GM18909 (cell line): ENCODE measurements around the gene HS3ST2.
"Not testable (repeated sequence)": the region's sequence is repeated elsewhere in the genome, so short reads cannot be mapped to it uniquely, and the experiment has no call there.

Source experiments
- ATAC-seq: cut with Tn5 transposase; IDR thresholded peaks from one replicate; pipeline ENCODE4 v1.9.1; 2021; ENCODE audit warnings: mild to moderate bottlenecking; ENCODE audit not compliant: unreplicated experiment, poor library complexity

Gene HS3ST2

DNA sequence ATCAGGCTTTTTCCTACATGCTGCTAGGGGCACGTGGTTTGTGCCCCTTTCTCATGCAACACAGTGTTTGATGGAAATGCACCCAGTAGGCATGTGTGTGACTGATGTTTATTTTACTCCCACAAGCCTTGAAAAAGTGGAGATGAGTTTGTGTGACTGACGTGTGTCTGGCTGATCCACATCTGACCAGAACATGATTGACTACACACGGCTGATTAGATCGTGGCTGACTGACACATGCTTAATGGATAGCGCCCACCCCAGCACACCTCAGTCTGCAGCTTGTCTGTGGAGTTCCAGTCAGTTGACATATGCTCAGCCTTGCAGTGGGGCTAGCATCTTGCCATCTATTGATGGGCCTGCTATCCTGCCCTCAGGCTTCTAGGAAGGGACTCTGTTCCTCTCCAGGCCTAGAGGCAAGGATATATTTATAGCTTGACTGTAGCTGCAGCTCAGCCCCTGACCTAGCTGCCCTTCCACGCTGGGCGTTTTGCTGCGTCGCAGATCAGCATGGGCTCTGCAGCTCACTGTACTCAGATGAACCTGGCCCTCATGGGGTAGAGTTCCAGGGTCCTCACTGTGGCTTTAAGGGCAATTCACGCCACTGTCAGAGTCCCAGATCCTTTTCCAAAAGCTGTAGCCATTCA is 112.3 kb downstream of the HS3ST2 start:
- ATAC-seq = no peak

DNA sequence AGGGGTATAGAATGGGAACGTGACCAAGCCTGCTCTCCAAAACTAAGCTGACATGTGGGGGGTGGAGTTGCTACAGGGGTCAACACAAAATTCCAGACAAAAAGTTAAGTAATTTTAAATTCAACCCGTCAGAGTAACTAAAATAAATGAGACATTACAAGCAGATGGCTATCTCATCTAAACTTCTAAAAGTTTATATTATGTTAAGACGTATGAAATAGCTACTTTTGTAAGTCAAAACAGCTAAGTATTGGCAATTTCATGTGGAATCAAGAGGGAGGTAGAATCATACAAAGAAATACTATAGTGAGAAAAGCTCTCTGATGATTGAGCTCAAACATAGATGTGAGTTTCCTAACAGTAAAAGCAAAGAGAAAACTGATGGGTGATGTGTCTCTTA is 113.3 kb downstream of the HS3ST2 start:
- no peak for ATAC-seq

DNA sequence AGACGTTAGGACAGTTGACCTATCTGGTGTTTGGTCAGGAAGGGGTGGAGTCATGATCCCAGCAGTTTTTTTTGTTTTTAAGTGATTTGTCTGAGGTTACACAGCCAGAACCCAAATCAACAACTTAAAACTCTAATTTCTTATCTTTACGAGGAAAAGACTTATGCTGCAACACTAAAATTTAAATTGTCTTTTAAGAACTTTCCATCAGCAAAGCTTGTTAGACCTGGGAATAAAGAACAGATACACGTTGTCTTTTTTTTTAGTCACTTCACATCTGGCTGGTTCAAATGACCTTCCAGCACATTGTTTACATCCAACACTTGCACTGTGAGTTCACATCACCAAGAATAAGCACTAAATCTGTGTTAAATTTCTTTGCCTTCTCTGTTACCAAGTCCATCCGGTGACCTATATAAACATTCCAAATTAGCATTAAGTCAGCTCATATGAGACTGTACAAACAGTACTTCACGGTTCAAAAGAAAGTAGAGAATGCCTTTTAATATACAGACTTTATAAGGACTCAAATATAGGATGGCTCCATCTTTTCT is 115.0 kb downstream of the HS3ST2 start:
- no peak for ATAC-seq

DNA sequence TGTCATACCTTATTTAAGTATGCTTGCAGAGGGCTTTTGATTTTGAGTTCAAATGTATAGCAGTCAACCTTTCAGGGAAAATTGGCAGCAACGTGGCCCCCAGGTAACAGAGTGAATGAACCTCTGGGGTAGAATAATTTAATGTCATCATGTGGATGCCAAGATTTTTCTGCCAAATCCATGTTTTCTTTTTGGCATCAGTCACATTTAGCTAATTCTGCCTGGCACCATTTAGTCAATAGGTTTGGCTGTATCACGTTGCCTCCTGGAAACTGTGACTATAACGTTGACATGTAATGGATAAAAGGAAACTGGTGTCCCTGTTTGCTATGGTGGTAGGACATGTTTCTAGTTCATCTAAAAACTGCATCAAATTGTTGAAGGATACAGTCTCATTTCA is 115.5 kb downstream of the HS3ST2 start:
- ATAC-seq = no peak

DNA sequence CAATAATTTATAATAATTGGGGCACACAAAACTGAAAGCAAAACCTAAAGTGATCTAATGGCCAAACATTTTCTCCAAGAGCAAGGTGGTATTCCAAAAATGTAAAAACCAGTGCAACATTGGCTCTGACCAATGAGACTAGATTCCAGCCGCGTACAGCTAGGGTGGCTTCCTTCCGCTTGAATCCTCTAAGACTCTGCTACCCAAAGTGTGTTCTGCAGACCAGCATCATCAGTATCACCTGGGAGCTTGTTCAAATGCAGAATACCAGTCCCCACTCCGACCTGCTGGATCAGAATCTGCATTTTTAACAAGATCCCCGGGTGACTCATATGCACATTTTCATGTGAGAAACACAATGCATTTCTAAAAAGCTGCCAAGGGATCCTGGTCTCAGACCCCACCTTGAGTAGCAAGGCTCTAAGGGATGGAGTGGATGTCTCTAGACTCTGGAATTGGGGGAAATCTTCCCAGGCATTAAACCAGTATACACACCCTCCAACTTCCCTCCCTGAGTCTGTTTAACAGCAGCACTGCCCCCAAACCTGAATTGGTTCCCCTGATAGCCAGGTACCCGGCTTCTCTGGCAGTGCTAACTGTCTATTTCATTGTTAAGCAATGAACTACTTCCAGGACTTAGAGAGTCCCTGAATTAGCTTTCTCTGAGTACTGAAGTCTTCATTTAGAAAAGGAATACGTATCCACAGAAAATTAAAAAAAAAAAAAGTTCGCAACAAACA is 118.2 kb downstream of the HS3ST2 start:
- ATAC-seq = no peak

DNA sequence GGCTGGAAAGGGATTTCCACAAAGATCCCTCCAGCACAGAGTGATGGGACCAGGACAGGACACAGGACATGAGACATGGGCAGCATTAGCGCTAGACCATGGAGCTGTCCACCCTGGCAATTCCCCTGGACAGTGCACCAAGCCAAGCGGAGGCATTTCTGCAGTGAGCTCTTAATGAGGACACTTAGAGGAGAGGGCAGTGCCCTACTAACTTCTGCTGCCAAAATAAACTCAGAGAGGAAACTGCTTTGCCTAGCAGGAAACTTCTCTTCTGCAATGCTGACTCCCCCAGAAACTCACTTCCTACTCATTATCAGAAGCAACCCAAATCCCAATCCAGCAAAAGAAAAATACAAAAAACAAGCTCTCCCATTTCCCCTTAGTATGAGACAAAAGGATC is 119.2 kb downstream of the HS3ST2 start:
- no peak for ATAC-seq

DNA sequence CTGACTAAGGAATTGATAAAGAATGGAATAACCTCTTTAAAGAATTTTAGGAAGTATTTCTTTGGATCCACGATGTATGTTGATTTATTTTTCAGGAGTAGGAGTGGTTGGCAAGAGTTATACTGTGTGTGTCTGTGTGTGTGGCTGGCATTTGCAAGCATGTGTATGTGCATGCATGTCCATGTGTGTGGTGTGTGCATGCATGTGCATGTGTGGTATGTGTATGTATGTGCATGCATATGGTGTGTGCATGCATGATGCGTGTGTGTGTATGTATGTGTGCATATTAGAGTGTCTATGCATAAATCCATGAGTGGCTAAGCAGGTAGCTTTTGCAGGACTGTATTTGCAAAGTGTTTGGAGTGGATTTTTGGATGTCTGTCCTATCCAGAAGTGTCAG is 120.8 kb downstream of the HS3ST2 start:
- no peak for ATAC-seq

DNA sequence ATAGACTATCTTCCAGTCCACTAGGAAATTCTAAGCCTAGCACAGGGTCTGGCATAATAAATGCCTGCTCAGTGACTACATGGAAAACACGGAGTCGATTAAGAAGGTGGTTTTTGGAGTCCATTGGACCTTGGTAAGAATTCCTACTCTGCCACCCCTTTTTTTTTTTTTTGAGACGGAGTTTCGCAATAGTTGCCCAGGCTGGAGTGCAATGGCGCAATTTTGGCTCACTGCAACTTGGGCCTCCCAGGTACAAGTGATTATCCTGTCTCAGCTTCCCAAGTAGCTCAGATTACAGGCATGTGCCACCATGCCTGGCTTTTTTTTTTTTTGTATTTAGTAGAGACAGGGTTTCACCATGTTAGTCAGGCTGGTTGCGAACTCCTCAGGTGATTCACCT is 123.2 kb downstream of the HS3ST2 start:
- no peak for ATAC-seq

DNA sequence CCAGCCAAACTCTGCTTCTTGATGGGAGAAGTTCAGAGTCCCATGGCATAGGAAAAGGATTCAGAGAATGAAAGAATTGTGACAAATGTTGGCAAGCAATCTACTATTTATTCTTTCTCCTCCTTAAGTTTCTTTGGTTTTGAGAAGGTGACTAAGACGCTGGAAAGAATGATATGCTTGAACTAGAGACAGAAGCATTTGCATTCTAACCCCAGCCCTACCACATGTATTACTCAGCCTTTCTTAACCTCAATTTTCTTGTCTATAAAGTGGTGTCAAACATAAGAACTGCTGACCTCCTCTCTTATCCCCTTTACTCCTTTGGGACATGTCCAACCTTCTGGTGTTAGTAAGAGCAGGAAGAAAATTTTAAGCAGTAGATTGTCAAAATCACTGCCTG is 124.7 kb downstream of the HS3ST2 start:
- no peak for ATAC-seq

DNA sequence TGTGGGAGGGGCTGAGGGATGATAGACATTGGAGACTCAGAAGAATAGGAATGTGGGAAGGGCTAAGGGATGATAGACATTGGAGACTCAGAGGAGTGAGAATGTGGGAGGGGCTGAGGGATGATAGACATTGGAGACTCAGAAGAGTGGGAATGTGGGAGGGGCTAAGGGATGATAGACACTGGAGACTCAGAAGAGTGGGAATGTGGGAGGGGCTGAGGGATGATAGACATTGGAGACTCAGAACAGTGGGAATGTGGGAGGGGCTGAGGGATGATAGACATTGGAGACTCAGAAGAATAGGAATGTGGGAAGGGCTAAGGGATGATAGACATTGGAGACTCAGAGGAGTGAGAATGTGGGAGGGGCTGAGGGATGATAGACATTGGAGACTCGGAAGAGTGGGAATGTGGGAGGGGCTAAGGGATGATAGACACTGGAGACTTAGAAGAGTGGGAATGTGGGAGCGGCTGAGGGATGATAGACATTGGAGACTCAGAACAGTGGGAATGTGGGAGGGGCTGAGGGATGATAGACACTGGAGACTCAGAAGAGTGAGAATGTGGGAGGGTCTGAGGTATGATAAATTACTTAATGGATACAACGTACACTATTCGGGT is 125.9 kb downstream of the HS3ST2 start:
- ATAC-seq = not testable (repeated sequence)

DNA sequence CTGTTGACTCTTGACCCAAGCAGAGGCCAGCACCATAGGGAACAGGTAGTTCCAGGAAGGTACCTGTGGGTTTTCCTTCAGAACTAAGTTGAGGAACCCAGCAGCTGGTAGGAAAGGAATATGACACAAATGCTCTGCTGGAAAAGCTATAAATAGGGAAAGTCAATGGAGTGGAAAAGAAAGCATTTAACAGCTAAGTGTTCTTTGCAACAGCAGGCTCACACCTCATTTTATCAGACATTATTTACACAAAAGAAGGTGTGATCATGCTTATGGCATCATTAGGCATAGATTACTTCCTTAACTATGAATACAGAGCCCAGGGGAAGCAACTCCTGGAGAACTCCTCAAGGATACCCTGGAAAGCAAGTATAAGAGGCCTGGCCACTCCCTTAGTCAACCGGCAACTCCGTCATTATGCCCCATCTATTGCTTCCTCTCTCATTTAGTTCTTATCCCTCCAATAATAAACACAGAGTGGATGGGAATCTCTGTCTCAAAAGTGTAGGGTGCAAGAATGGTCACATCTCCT is 128.1 kb downstream of the HS3ST2 start:
- no peak for ATAC-seq

DNA sequence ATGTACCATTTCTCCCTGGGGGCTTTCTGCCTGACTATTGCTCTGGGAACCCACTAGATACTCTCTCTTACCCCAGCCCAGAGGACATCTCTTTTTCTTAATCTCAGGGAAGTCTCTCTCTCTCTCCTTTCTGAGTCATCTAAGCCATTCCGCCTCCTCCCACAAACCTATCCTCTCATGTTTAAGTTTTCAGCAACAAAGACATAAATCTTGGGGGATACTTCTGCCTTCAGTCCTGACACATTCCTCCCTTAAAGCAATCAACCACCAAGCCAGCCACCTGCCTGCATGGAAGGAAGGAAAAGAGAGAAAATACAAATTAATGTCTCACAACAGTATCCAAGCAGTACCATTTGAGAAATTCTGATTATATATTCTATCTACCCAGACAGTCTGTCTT is 128.8 kb downstream of the HS3ST2 start:
- ATAC-seq = no peak

DNA sequence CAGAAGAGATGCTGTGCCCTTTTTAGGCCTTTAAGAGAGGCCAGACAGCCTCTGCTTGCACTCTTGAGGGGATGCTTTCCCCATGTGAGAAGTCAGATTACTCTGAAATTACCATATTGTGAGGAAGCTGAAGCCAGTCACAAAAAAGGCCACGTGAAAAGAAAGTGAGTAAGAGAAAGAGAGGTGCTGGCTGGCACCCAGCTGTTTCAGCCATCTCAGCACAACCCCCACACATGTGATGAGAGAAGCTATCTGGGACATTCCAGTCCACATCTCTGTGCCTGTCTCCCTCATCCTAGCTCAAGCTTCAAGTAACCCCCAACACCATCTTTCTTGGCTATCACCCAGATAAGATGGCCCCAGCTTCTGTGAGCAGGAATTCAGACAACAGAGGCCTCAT is 131.4 kb downstream of the HS3ST2 start:
- ATAC-seq = no peak

DNA sequence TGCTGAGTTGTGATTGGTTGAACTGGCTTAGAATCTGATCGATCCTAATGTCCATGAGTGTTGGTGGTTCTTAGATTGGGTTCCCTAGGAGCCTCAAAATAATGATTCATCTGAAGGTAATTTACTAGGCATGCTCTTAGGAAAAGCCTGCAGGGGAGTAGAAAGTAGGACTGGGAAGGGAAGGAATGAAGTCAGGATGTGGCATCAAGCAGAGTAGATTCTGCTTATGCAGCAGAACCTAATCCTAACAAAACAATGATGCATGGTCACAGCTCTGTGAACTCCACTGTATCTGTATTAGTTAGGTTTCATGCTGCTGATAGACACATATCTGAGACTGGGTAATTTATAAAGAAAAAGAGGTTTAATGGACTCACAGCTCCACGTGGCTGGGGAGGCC is 132.5 kb downstream of the HS3ST2 start:
- ATAC-seq = no peak

DNA sequence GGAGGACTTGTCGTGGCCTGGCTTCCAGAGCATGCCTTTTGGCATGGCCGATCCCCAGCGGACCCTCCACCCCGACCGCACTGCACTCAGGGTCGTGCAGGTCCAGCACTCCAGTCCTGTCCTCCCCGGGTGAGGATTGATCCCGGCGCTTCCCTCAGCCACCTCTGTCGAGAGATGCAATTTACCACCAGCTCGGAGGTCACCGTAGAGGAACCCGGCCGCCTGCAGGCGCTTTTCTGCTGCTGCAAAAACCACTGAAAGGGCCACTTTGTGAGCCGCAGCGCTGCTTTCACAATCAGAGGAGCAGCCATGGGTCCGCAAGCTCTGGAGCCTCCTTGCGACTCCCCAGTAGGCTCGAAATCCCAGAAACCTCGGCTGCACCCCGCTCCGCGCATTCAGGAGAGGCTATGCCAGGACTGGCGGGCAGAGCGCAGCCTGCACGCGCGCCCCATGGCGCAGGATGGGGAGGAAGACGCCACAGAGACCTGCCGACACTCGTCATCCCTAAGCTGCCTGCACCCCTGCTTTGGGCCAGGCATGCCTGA is 134.2 kb downstream of the HS3ST2 start:
- ATAC-seq = no peak

DNA sequence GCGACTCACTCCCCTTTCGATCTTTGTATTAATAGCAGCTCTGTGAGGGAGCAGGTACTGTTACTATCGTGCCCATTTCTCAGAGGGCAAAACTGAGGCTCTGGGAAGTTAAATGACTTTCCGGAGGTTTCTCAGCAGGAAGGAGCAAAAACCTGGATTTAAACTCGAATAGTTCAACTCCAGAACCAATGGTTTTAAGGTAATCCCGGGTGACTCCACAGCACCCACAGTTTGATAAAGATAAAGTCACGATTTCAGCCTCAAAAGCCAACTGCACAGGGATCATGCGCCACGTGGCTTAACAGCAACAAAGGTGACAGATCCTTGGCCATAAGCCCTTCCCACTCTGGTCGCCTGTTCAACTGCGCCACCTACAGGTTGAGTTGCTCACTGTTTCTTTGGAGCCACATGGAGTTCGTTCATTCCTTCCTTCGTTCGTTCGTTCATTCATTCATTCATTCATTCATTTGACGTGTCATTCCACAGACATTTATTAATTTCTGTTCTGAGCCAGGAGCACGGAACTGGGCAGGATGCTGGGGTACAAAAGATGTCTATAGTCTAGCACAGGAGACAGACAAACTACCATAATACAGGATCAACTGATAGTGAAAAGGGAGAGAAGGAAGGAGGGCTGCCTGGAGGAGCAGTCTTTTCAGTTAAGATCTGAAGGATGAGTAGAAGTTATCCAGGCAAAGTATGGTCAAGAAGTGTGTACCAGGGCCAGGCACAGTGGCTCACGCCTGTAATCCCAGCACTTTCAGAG is 134.8 kb downstream of the HS3ST2 start:
- ATAC-seq = no peak

DNA sequence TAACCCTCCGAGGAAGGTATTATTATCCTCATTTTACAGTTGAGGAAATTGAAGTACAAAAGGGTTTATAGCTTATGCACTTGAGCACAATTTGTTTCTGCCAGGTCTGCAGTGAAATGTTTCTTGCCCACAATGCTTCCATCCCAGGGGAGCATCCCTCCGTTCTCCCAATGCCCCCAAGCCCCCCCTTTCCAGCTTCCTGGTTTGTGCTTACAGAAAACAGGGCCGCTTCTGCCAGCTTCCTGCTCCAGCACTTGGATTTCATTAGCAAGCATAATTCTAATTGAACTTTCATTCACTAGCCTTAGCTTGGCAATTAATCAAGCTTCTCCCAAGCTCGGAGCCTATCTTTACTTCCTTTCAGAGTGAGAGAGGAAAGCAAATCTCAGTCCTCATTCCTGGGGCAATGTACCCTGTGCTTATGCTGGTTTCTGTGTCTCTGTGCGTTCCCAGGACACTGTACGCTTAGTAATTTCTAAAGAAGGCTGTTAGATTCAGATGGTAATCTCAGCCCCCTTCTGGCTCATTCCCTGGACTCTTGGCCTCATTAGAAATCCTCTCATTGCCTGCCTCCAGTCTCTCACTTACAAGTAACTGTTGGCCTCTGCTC is 141.6 kb downstream of the HS3ST2 start:
- ATAC-seq = no peak

DNA sequence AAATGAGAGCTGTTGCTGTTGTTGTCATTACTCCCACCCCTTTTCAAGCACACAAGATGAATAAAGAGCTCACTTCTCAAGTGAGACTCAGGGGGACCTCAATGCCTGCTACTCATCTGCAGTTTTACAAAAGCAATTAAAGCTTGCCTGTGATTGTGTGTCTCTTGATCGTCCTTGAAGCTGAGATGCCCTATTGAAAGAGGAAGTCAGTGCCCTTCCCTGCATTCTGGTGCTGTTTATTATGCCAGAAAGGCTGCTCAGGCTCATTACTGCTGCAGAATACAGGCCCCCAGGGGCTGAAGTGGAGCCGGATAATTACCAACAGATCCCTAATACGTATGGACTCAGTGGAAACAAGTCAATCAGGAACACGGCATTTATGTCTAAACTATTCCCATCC is 147.2 kb downstream of the HS3ST2 start:
- ATAC-seq = no peak

DNA sequence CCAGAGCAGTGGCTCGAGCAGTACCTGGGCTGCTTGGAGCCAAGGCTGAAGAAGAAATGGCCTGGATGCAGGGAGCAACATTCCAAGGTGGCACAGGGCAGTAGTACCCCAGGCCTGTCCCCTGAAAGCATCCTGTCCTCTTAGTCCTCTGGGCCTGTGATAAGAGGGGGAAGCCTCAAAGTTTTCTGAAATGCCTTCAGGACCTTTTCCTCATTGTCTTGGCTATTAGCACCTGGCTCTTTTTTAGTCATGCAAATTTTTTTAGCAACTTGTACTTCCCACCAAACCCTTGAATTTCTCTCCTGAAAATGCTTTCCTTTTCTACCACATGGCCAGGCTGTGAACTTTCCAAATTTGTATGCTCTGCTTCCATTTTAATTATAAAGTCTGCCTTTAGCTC is 148.9 kb downstream of the HS3ST2 start:
- no peak for ATAC-seq
